NCI-H187 (cell line): ENCODE results near the gene CSKMT.
"Not testable (repeated sequence)": the region's sequence is repeated elsewhere in the genome, so short reads cannot be mapped to it uniquely, and the experiment has no call there.

Experiments used
- DNase-seq, 2 experiments: peaks; one replicate each; lab custom pipeline; 2025; lab: John Stamatoyannopoulos, UW

Gene CSKMT

GRCh38 chr11:62665075-62665598, at the start of gene CSKMT, which contains the start of gene C11orf98:
Gene CSKMT (plus strand): TSS chr11:62665312. CDS start chr11:62665880, 568 bp downstream.
Gene C11orf98 (minus strand): TSS chr11:62665210. CDS start chr11:62665169, 41 bp downstream.
- peak; percentile 70 to 86 for DNase-seq

- no peak for DNase-seq
Measured at GRCh38 chr11:62615521-62615920, 49.6 kb upstream of the CSKMT start.

GRCh38 chr11:62616957-62617356, 48.2 kb upstream of the CSKMT start:
- DNase-seq: not testable (repeated sequence)

- DNase-seq: no peak
Measured at GRCh38 chr11:62621027-62621566, 44.0 kb upstream of the CSKMT start.

GRCh38 chr11:62621567-62622470, 43.3 kb upstream of the CSKMT start, which contains the start of gene B3GAT3:
Gene B3GAT3 (minus strand): TSS chr11:62621986. CDS start chr11:62621947, 39 bp downstream.
- peak; percentile 94 to 95 for DNase-seq

GRCh38 chr11:62622476-62623089, 42.5 kb upstream of the CSKMT start:
- no peak for DNase-seq

- no peak for DNase-seq
Measured at GRCh38 chr11:62627713-62628112, 37.4 kb upstream of the CSKMT start.

- no peak for DNase-seq
Measured at GRCh38 chr11:62632492-62632891, 32.6 kb upstream of the CSKMT start.

GRCh38 chr11:62644220-62644619, 20.9 kb upstream of the CSKMT start:
- no peak for DNase-seq

- DNase-seq: no peak
Measured at GRCh38 chr11:62645671-62645945, 19.5 kb upstream of the CSKMT start.

- peak; percentile 94 to 97 for DNase-seq
Measured at GRCh38 chr11:62645946-62646824, 18.9 kb upstream of the CSKMT start, which contains the start of gene GANAB. Gene GANAB (minus strand): TSS chr11:62646613. CDS start chr11:62646599, 14 bp downstream.

GRCh38 chr11:62646825-62647608, 18.1 kb upstream of the CSKMT start:
- DNase-seq: no peak

- no peak for DNase-seq
Measured at GRCh38 chr11:62647609-62648005, 17.5 kb upstream of the CSKMT start.

- DNase-seq: no peak
Measured at GRCh38 chr11:62648185-62648966, 16.7 kb upstream of the CSKMT start.

GRCh38 chr11:62648967-62649364, 16.1 kb upstream of the CSKMT start:
- DNase-seq: no peak

GRCh38 chr11:62649486-62649885, 15.6 kb upstream of the CSKMT start:
- no peak for DNase-seq

- DNase-seq: not testable (repeated sequence)
Measured at GRCh38 chr11:62650283-62650682, 14.8 kb upstream of the CSKMT start.

- no peak for DNase-seq
Measured at GRCh38 chr11:62652161-62653006, 12.7 kb upstream of the CSKMT start.

- DNase-seq: no peak
Measured at GRCh38 chr11:62654297-62654696, 10.8 kb upstream of the CSKMT start.
